CD4-positive, CD25-positive, alpha-beta regulatory T cell (primary cell): ENCODE results near the gene PTPRG. TPM values are rescaled to one million over a fixed set of nuclear protein-coding genes. Genes with fewer than 3 reads are reported as not detected.

ENCODE experiments used
- ATAC-seq, 2 donors: fragments of 150-1000 bp; cut with Tn5 transposase; one replicate each; pipeline ENCODE4 v1.10.0; 2021; ENCODE audit warnings: low read depth in 2 of 2, moderate number of reproducible peaks in 2 of 2, moderate library complexity in 1 of 2
- DNase-seq, 3 donors: peaks; one replicate each; pipeline versions ENCODE4 v3.0.0 to v3.0.0-alpha.2; 2012 to 2022; ENCODE audit warnings: mixed read lengths in 1 of 3
- H3K27ac ChIP-seq: one replicate; pipeline ENCODE4 v1.7.0; 2013; ENCODE audit warnings: mild to moderate bottlenecking, low read length; ENCODE audit not compliant: insufficient read depth, poor library complexity, severe bottlenecking
- H3K27me3 ChIP-seq: one replicate; pipeline ENCODE4 v1.7.0; 2013; ENCODE audit warnings: low read length; ENCODE audit not compliant: control insufficient read depth, insufficient read depth
- H3K36me3 ChIP-seq: one replicate; pipeline ENCODE4 v1.7.0; 2013; ENCODE audit warnings: mild to moderate bottlenecking, low read length, moderate library complexity; ENCODE audit not compliant: control insufficient read depth, insufficient read depth
- H3K4me1 ChIP-seq: 2 replicates; pipeline ENCODE4 v1.7.0; 2013; ENCODE audit warnings: mild to moderate bottlenecking, low read length; ENCODE audit not compliant: insufficient read depth, control insufficient read depth, poor library complexity, severe bottlenecking
- H3K4me3 ChIP-seq: one replicate; pipeline ENCODE4 v1.7.0; 2013; ENCODE audit warnings: low read depth, mild to moderate bottlenecking, low read length, moderate library complexity
- H3K9me3 ChIP-seq, 2 experiments: 1 replicate in 1 of 2; 2 replicates in 1 of 2; pipeline ENCODE4 v1.7.0; 2013; ENCODE audit warnings: low read length in 2 of 2, mild to moderate bottlenecking in 1 of 2, moderate library complexity in 1 of 2; ENCODE audit not compliant: control insufficient read depth in 2 of 2
- H3K27ac Mint-ChIP-seq, 3 donors: one replicate each; pipeline ENCODE4 v1.8.0; 2020 to 2022; ENCODE audit warnings: mild to moderate bottlenecking in 3 of 3, mixed read lengths in 3 of 3, moderate library complexity in 2 of 3
- H3K27me3 Mint-ChIP-seq: one replicate; pipeline ENCODE4 v1.8.0; 2022; ENCODE audit warnings: mild to moderate bottlenecking, mixed read lengths
- H3K36me3 Mint-ChIP-seq: one replicate; pipeline ENCODE4 v1.8.0; 2020; ENCODE audit warnings: mixed read lengths
- H3K4me1 Mint-ChIP-seq, 4 donors: one replicate each; pipeline ENCODE4 v1.8.0; 2020 to 2022; ENCODE audit warnings: mixed read lengths in 4 of 4, mild to moderate bottlenecking in 1 of 4
- H3K4me3 Mint-ChIP-seq, 4 donors: one replicate each; pipeline ENCODE4 v1.8.0; 2020 to 2022; ENCODE audit warnings: mild to moderate bottlenecking in 4 of 4, mixed read lengths in 4 of 4, moderate library complexity in 3 of 4
- H3K9me3 Mint-ChIP-seq, 7 donors: one replicate each; pipeline ENCODE4 v1.8.0; 2020 to 2022; ENCODE audit warnings: mixed read lengths in 7 of 7, mild to moderate bottlenecking in 3 of 7, moderate library complexity in 2 of 7
- polyA plus RNA-seq, 4 donors: library from polyadenylated mRNA; unstranded; fragments of 300-500 nt; fragmentation: Illumina TruSeq; gene quantifications; one replicate each; pipeline ENCODE4 v1.2.3, GENCODE V29; 2021
- total RNA-seq: library from RNA; stranded (reverse); gene quantifications from one replicate; pipeline ENCODE4 v1.2.3, GENCODE V29; 2022

Gene PTPRG
- total and polyA plus RNA-seq, 5 donors from 2014 or later, result not detected

- Mint-ChIP-seq H3K4me1 (no peaks in the 10 kb centered on the region), H3K27ac (no peak overlapping the region), H3K27me3 (no peaks in the 10 kb centered on the region), H3K36me3 (no peaks in the 10 kb centered on the region), H3K4me3 (no peak overlapping the region), H3K9me3 (peaks cover 0 to 6% (median 1%) of the 10 kb centered on the region in 7 donors)
- no peaks in the 10 kb centered on the region for H3K9me3 ChIP-seq
- H3K27ac ChIP-seq, result no peak overlapping the region
- H3K4me3 ChIP-seq, result no peak overlapping the region
- ATAC-seq, result no peak
- no peaks in the 10 kb centered on the region for H3K36me3 ChIP-seq
- no peaks in the 10 kb centered on the region for H3K4me1 ChIP-seq
- H3K27me3 ChIP-seq, result no peaks in the 10 kb centered on the region
- no peak for DNase-seq
Observed at GRCh38 chr3:61617041-61617440, 55.7 kb downstream of the PTPRG start.

GRCh38 chr3:61617651-61618050 is 56.3 kb downstream of the PTPRG start:
- H3K4me1 ChIP-seq, result no peaks in the 10 kb centered on the region
- H3K36me3 ChIP-seq, result no peaks in the 10 kb centered on the region
- H3K27me3 Mint-ChIP-seq, result no peaks in the 10 kb centered on the region
- H3K27me3 ChIP-seq, result no peaks in the 10 kb centered on the region
- DNase-seq (no peak), ATAC-seq (no peak)
- H3K27ac ChIP-seq, result no peak overlapping the region
- no peaks in the 10 kb centered on the region for H3K4me1 Mint-ChIP-seq
- no peak overlapping the region for H3K4me3 ChIP-seq
- peaks cover 0 to 6% (median 1%) of the 10 kb centered on the region in 7 donors for H3K9me3 Mint-ChIP-seq
- no peak overlapping the region for H3K27ac Mint-ChIP-seq
- H3K4me3 Mint-ChIP-seq, result no peak overlapping the region
- H3K9me3 ChIP-seq, result no peaks in the 10 kb centered on the region
- no peaks in the 10 kb centered on the region for H3K36me3 Mint-ChIP-seq

GRCh38 chr3:61618231-61618630 is 56.9 kb downstream of the PTPRG start:
- no peaks in the 10 kb centered on the region for H3K9me3 ChIP-seq
- H3K27me3 Mint-ChIP-seq, result no peaks in the 10 kb centered on the region
- no peak for DNase-seq
- no peaks in the 10 kb centered on the region for H3K27me3 ChIP-seq
- H3K27ac Mint-ChIP-seq, result no peak overlapping the region
- no peak for ATAC-seq
- H3K4me1 ChIP-seq, result no peaks in the 10 kb centered on the region
- peaks cover 0 to 6% (median 1%) of the 10 kb centered on the region in 7 donors for H3K9me3 Mint-ChIP-seq
- H3K36me3 Mint-ChIP-seq, result no peaks in the 10 kb centered on the region
- H3K4me3 Mint-ChIP-seq, result no peak overlapping the region
- H3K4me1 Mint-ChIP-seq, result no peaks in the 10 kb centered on the region
- no peak overlapping the region for H3K4me3 ChIP-seq
- no peaks in the 10 kb centered on the region for H3K36me3 ChIP-seq
- H3K27ac ChIP-seq, result no peak overlapping the region

- Histone ChIP-seq H3K4me3 (no peak overlapping the region), H3K4me1 (no peaks in the 10 kb centered on the region), H3K36me3 (no peaks in the 10 kb centered on the region), H3K27me3 (no peaks in the 10 kb centered on the region), H3K9me3 (no peaks in the 10 kb centered on the region), H3K27ac (no peak overlapping the region)
- DNase-seq (no peak), ATAC-seq (no peak)
- Mint-ChIP-seq H3K4me3 (no peak overlapping the region), H3K27me3 (no peaks in the 10 kb centered on the region), H3K9me3 (peaks cover 0 to 6% (median 1%) of the 10 kb centered on the region in 7 donors), H3K27ac (no peak overlapping the region), H3K36me3 (no peaks in the 10 kb centered on the region), H3K4me1 (no peaks in the 10 kb centered on the region)
Observed at GRCh38 chr3:61618871-61619270, 57.5 kb downstream of the PTPRG start.

GRCh38 chr3:61620073-61620472 is 58.7 kb downstream of the PTPRG start:
- Mint-ChIP-seq H3K9me3 (peaks cover 0 to 5% (median 1%) of the 10 kb centered on the region in 7 donors), H3K27ac (no peak overlapping the region), H3K4me1 (no peaks in the 10 kb centered on the region), H3K4me3 (no peak overlapping the region), H3K36me3 (no peaks in the 10 kb centered on the region), H3K27me3 (no peaks in the 10 kb centered on the region)
- Histone ChIP-seq H3K4me3 (no peak overlapping the region), H3K9me3 (no peaks in the 10 kb centered on the region), H3K27me3 (no peaks in the 10 kb centered on the region), H3K36me3 (no peaks in the 10 kb centered on the region), H3K27ac (no peak overlapping the region), H3K4me1 (no peaks in the 10 kb centered on the region)
- no peak for ATAC-seq
- DNase-seq, result no peak

GRCh38 chr3:61624300-61624699 is 62.9 kb downstream of the PTPRG start:
- peaks cover 0 to 6% (median 2%) of the 10 kb centered on the region in 7 donors for H3K9me3 Mint-ChIP-seq
- H3K27me3 ChIP-seq, result no peaks in the 10 kb centered on the region
- H3K27ac Mint-ChIP-seq, result no peak overlapping the region
- H3K36me3 ChIP-seq, result no peaks in the 10 kb centered on the region
- H3K9me3 ChIP-seq, result no peaks in the 10 kb centered on the region
- ATAC-seq, result no peak
- H3K4me3 ChIP-seq, result no peak overlapping the region
- H3K27me3 Mint-ChIP-seq, result no peaks in the 10 kb centered on the region
- H3K36me3 Mint-ChIP-seq, result no peaks in the 10 kb centered on the region
- H3K4me1 ChIP-seq, result no peaks in the 10 kb centered on the region
- no peak for DNase-seq
- H3K27ac ChIP-seq, result no peak overlapping the region
- no peak overlapping the region for H3K4me3 Mint-ChIP-seq
- H3K4me1 Mint-ChIP-seq, result no peaks in the 10 kb centered on the region

GRCh38 chr3:61625429-61625828 is 64.1 kb downstream of the PTPRG start:
- Mint-ChIP-seq H3K36me3 (no peaks in the 10 kb centered on the region), H3K4me1 (no peaks in the 10 kb centered on the region), H3K27me3 (no peaks in the 10 kb centered on the region), H3K9me3 (peaks cover 0 to 6% (median 2%) of the 10 kb centered on the region in 7 donors), H3K4me3 (no peak overlapping the region), H3K27ac (no peak overlapping the region)
- DNase-seq (no peak), ATAC-seq (no peak)
- H3K27ac ChIP-seq, result no peak overlapping the region
- no peaks in the 10 kb centered on the region for H3K36me3 ChIP-seq
- no peak overlapping the region for H3K4me3 ChIP-seq
- H3K4me1 ChIP-seq, result no peaks in the 10 kb centered on the region
- H3K9me3 ChIP-seq, result no peaks in the 10 kb centered on the region
- H3K27me3 ChIP-seq, result no peaks in the 10 kb centered on the region

GRCh38 chr3:61626484-61626883 is 65.1 kb downstream of the PTPRG start:
- no peak overlapping the region for H3K27ac ChIP-seq
- no peak overlapping the region for H3K27ac Mint-ChIP-seq
- no peaks in the 10 kb centered on the region for H3K9me3 ChIP-seq
- H3K9me3 Mint-ChIP-seq, result peaks cover 0 to 6% (median 2%) of the 10 kb centered on the region in 7 donors
- no peaks in the 10 kb centered on the region for H3K36me3 Mint-ChIP-seq
- no peak overlapping the region for H3K4me3 Mint-ChIP-seq
- DNase-seq (no peak), ATAC-seq (no peak)
- H3K4me3 ChIP-seq, result no peak overlapping the region
- no peaks in the 10 kb centered on the region for H3K4me1 Mint-ChIP-seq
- H3K27me3 Mint-ChIP-seq, result no peaks in the 10 kb centered on the region
- H3K27me3 ChIP-seq, result no peaks in the 10 kb centered on the region
- H3K4me1 ChIP-seq, result no peaks in the 10 kb centered on the region
- no peaks in the 10 kb centered on the region for H3K36me3 ChIP-seq
